ENCODE data around the gene ALOX15. TPM values are rescaled to one million over a fixed set of nuclear protein-coding genes. Genes with fewer than 3 reads are reported as not detected.
"Not testable (repeated sequence)": the region's sequence is repeated elsewhere in the genome, so short reads cannot be mapped to it uniquely, and the experiment has no call there.

The ALOX15 gene
- total RNA-seq, 2 donors from 2014 or later = not detected

DNA sequence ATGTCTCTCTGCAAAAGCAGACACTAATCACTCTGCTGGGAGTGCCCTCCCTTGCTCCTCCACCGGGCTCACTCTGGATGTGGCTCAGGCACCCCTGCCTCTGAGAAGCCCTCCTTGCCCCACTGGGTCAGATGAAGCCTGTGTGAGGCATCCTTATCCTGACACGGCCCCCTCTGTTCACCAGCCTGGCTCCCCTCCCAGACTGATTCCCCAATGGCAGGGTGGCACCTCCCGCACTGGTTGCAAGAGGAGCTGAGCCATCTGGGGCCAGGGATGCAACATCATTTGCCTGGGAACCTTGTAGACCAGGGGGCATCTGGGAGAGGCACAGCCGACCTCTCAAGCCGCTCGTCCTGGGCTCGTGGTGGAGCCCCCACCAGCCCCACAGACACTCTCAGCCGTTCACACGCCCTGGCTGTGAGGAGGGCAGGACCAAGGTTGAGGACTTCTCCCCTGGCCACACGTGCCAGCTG, 50.5 kb downstream of the ALOX15 start:
- no peaks in the 10 kb centered on the region for H3K27me3 ChIP-seq (replicated peaks; ENCODE audit: insufficient read depth)
- H3K4me1 ChIP-seq (ENCODE audit: control insufficient read depth in 1 of 2, low read depth in 2 of 2) = no peaks in the 10 kb centered on the region
- DNase-seq (ENCODE audit: low spot score) (no peak), ATAC-seq (ENCODE audit: insufficient number of reproducible peaks, low FRiP score, low read depth) (no peak)
- no peak overlapping the region for H3K27ac ChIP-seq
- no peaks in the 10 kb centered on the region for H3K9me3 ChIP-seq
- TF ChIP-seq, protein P1, sequence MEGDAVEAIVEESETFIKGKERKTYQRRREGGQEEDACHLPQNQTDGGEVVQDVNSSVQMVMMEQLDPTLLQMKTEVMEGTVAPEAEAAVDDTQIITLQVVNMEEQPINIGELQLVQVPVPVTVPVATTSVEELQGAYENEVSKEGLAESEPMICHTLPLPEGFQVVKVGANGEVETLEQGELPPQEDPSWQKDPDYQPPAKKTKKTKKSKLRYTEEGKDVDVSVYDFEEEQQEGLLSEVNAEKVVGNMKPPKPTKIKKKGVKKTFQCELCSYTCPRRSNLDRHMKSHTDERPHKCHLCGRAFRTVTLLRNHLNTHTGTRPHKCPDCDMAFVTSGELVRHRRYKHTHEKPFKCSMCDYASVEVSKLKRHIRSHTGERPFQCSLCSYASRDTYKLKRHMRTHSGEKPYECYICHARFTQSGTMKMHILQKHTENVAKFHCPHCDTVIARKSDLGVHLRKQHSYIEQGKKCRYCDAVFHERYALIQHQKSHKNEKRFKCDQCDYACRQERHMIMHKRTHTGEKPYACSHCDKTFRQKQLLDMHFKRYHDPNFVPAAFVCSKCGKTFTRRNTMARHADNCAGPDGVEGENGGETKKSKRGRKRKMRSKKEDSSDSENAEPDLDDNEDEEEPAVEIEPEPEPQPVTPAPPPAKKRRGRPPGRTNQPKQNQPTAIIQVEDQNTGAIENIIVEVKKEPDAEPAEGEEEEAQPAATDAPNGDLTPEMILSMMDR (IDR thresholded peaks at IDR 0.05) = no peak
- no peaks in the 10 kb centered on the region for H3K36me3 ChIP-seq
- no peak overlapping the region for H3K4me3 ChIP-seq

DNA sequence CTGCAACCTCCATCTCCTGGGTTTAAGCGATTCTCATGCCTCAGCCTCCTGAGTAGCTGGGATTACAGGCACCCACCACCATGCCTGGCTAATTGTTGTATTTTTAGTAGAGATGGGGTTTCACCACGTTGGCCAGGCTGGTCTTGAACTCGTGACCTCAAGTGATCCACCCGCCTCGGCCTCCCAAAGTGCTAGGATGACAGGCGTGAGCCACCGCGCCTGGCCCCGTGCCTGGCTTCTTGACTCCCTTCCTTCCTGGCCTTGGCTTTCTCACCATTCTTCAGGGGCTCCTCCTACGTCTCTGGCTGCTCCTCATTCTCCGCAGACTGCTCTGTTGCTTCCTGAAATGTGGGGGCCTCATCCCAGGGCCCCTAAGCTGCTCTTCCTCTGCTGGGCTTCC, 51.4 kb downstream of the ALOX15 start:
- H3K4me3 ChIP-seq; H3K27me3 ChIP-seq (replicated peaks; ENCODE audit: insufficient read depth); H3K27ac ChIP-seq; DNase-seq (ENCODE audit: low spot score); H3K9me3 ChIP-seq; H3K4me1 ChIP-seq (ENCODE audit: control insufficient read depth in 1 of 2, low read depth in 2 of 2); ATAC-seq (ENCODE audit: insufficient number of reproducible peaks, low FRiP score, low read depth); H3K36me3 ChIP-seq: not testable (repeated sequence)

DNA sequence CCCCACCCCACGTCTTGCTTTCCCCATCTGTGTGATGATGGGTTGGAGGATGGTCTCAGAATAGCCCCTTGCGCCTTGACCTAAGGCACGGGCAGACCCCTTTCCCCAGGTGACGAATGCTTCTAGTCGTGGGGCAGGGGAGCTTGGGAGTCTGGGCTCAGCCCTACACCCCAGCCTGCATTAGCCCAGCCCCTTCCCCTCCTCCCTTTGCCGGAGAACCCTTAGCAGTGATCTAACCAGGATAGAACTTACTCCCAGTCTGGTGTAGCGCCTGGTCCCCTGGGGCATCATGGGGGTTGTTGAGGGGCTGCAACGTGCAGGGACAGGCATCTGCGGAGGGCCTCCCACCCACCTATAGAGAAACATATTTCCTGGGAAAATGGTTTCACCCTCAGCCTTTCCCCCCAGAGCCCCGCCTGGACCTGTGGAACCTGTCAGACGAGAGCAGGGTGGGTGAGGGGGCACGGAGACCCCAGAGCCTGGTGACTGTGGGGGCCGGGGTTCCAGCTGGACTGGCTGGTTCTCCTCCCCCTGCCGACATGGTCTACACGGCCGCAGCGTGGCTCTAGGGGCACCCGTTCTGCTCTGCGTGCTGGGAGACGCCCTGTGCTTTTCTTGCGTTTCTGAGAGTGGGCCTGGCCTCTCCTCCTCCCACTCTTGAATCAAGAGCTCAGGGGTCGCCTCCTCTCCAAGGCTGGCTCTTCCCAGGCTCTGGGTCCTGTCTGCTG, 52.4 kb downstream of the ALOX15 start:
- ATAC-seq (ENCODE audit: insufficient number of reproducible peaks, low FRiP score, low read depth) = no peak
- Histone ChIP-seq H3K36me3 (no peaks in the 10 kb centered on the region), H3K9me3 (no peaks in the 10 kb centered on the region), H3K27ac (no peak overlapping the region), H3K4me1 (ENCODE audit: control insufficient read depth in 1 of 2, low read depth in 2 of 2) (peaks cover 3 to 10% of the 10 kb centered on the region in 2 donors), H3K4me3 (no peak overlapping the region), H3K27me3 (replicated peaks; ENCODE audit: insufficient read depth) (no peaks in the 10 kb centered on the region)
- DNase-seq (ENCODE audit: low spot score) = no peak
- TF ChIP-seq, protein P1 (IDR thresholded peaks at IDR 0.05) = no peak

DNA sequence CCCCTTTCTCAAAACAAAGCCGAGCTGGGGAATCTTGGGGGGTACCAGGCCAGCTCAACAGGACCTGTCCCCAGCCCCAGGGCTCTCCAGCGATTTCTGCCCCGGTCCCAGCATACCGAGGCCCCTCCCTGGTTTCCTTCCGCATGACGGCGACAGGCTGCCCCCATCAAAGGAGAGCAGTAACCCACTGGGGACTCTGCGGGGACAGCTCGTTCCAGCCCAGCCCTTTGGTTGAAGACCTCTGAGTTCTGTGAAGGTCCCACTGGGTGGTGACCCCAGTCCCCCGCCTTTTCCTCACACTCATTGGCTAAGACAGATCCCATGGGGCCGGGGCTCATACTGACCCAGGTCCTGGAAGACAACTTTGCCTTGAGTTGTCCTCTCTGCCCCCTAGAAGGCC, 53.1 kb downstream of the ALOX15 start:
- no peak overlapping the region for H3K4me3 ChIP-seq
- peaks cover 5 to 13% of the 10 kb centered on the region in 2 donors for H3K4me1 ChIP-seq (ENCODE audit: control insufficient read depth in 1 of 2, low read depth in 2 of 2)
- no peak for ATAC-seq (ENCODE audit: insufficient number of reproducible peaks, low FRiP score, low read depth)
- H3K9me3 ChIP-seq = no peaks in the 10 kb centered on the region
- no peak overlapping the region for H3K27ac ChIP-seq
- TF ChIP-seq, protein P1 (IDR thresholded peaks at IDR 0.05) = no peak
- H3K27me3 ChIP-seq (replicated peaks; ENCODE audit: insufficient read depth) = no peaks in the 10 kb centered on the region
- no peak for DNase-seq (ENCODE audit: low spot score)
- H3K36me3 ChIP-seq = no peaks in the 10 kb centered on the region

DNA sequence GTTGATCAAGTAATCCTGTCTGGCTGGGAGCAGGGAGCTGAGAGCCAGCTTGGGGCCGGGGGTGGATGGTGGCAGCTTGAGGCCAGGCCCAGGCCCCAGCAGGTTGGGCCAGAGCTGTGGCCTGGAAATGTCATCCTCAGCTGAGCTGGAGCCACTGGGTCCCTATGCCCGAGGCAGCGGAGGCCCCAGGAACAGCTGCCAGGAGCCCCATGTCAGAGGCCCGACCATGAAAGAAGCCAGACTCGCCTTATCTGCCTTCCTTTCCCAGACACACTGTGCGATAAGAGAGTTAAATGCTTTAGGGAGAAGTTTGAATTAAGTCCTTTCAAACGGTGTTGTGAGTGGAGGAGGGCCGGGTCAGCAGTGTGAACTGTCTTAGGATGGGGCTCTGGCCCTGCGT, 53.7 kb downstream of the ALOX15 start:
- Histone ChIP-seq H3K4me3 (no peak overlapping the region), H3K4me1 (ENCODE audit: control insufficient read depth in 1 of 2, low read depth in 2 of 2) (peaks cover 5 to 13% of the 10 kb centered on the region in 2 donors), H3K27me3 (replicated peaks; ENCODE audit: insufficient read depth) (no peaks in the 10 kb centered on the region), H3K27ac (no peak overlapping the region), H3K36me3 (no peaks in the 10 kb centered on the region), H3K9me3 (no peaks in the 10 kb centered on the region)
- ATAC-seq (ENCODE audit: insufficient number of reproducible peaks, low FRiP score, low read depth) (no peak), DNase-seq (ENCODE audit: low spot score) (no peak)
- TF ChIP-seq, protein P1 (IDR thresholded peaks at IDR 0.05) = no peak

DNA sequence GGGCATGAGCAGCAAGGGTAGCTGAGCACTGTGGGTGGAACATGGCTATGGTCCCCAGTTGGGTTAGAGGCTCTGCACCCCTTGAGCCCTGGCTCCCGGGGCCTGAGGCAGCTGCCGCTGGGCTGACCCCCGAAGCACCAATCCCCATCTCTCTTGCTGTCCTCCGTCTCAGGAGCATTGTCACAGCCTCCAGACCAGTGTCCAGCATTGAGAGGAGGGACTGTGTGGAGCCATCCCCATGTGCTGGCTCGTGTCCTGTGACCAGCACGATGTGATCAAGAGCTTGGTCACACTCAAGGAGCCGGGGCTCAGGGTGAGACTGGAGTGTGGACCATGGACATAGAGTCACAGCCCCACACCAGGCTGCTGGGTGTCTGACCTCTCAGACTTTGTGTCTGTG, 54.3 kb downstream of the ALOX15 start:
- Histone ChIP-seq H3K36me3 (no peaks in the 10 kb centered on the region), H3K27me3 (replicated peaks; ENCODE audit: insufficient read depth) (no peaks in the 10 kb centered on the region), H3K27ac (no peak overlapping the region), H3K4me1 (ENCODE audit: control insufficient read depth in 1 of 2, low read depth in 2 of 2) (peaks cover 5 to 13% of the 10 kb centered on the region in 2 donors), H3K4me3 (no peak overlapping the region), H3K9me3 (no peaks in the 10 kb centered on the region)
- no peak for DNase-seq (ENCODE audit: low spot score)
- TF ChIP-seq, protein P1 (IDR thresholded peaks at IDR 0.05) = no peak
- no peak for ATAC-seq (ENCODE audit: insufficient number of reproducible peaks, low FRiP score, low read depth)
